DMS153 (cell line): Measurements from ENCODE around the gene PLCL1.

Experiments
- DNase-seq: peaks from one replicate; lab custom pipeline; 2025; lab: John Stamatoyannopoulos, UW

PLCL1 gene

DNA sequence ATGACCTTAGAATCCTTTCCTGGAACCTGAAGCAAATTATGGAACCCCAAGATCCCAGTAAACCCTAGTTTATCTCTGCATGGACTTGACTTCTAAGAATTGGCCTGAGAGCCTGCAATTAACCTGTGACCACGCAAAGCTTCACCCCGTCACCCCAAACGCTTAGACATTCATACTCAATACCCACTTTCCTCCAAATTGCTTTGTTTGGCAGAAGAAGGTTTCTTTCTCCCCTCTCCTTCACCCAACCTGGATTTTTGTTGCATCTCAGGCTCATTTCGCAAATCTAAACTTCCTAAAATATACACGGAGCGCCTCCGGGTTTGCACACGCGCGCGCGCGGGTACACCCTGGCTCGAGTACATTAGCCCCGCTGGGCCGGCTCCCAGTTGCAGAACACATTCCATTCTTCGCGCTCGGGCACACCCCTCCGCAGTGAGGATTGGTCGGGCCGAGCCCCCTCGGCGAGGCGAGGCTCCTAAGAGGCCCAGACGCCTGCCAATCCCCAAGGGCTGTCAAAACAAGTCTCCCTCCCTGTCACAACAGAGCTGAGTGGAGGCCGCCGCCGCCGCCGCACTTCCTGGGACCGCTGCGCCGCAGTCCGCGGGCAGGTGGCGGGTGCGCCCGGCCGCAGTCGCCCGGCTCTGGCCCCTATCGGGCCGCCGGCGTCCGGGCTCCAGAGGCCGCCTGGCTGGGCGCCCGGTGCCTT lies at the start of gene PLCL1:
PLCL1 (plus strand) TSS at position 545 of the 709 bp plus-strand sequence.
- peak; percentile 88 for DNase-seq

DNA sequence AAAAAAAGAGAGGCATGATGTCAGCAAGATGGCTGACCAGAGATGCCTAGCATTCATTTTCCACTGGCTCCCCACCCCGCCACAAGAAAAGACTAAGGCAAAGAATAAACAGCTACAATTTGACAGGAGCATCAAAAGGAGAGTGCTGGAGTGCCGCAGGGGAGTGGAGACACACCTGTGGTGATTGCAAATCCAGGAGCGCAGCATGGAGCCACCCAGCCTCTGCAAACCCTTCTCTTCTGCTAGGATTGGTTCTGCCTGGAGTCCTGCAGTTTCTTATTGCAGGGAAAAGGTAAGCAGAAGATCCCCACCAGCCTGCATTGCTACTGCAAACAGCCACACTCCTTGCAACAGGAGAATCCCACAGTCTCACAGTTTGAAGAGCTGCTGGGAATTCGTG lies 45.4 kb upstream of the PLCL1 start:
- DNase-seq: no peak

DNA sequence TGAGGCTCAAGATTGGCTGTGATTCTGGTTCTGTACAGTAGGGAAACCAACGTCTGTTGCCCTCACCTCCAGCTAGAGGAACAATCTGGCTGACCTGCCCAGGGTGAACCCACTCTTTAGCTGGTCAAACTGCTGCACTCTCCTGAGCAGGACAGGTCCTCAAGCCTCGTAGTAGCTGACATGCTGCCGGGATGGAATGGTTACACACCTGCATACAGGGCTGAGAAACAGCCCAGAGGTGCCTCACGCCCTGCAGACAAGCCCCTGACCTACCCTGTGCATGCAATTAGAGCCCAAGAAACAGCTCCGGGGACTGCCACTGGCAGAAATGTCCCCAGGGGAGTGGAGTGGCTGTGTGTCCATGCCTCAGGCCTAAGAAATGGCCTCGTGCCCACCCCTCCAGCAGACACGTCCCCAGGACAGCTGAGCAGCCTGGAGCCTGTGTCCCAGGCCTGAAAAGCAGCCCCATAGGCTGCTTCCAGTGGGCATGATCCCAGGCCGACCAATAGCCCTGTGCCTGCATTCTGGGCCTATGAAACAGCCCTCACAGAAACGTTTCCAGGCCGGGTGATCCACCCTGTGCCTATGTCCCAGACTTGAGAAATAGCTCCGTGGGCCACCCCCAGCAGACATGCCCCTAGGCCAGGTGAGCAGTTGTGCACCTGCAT lies 44.6 kb upstream of the PLCL1 start:
- no peak for DNase-seq

DNA sequence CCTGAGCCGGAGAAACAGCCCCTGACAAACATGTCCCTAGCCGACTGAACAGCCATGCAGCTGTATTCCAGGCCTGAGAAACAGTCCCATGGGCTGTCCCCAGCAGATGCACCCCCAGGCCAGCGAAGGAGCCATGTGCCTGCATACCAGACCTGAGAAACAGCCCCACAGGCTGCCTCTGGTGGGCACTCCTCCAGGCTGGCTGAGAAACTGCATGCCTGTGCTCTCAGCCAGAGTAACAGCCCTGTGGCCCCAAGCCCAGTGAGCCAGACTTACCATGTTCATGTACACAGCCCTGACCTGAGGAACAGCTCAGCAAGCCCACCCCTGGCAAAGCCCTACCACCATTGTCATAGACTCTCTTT lies 44.1 kb upstream of the PLCL1 start:
- DNase-seq: no peak

DNA sequence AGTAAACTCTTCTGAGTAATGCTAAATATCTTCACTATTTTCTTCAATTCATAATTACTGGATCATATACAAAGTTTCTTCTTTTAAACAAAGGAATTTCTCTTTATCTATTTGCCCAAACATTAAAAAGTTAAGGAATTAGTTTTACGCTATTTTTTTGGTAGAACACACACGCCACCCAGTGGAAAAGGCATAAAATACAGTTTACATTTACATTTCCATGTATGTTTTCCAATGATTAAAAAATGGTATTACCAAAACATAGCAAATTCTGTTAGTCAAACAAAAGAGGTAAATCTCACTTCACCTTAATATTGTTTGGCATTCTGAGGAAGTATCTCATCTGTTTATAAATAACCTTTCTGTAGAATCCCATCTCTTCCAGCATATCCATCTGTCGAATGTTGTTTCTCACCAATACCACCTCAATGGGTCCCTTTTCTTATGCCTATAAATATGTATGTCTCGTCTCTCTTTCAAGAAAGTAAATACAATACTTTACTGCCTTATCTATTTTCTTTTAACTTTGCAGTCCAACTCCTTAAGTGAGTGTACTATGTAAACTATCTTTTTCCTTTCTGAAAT lies 26.5 kb upstream of the PLCL1 start:
- DNase-seq: no peak

DNA sequence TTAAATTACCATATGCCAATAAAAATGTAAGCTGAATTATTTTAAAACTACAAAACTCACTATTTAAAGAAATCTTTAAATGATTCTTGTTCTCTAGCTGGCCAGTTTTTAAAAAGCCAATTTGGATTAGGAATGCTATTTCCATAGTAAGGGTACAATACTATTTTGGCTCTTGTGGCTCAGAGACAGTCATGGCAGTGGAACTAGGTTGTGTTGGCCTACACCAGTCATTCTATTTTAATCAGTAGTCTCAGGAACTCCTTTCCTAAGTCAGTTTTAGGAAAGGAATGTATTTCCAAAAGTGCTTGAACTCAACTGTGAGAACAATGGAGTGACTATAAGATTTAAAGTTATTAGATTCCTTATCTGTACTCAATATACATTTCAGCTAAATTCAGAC lies 25.1 kb upstream of the PLCL1 start:
- no peak for DNase-seq

DNA sequence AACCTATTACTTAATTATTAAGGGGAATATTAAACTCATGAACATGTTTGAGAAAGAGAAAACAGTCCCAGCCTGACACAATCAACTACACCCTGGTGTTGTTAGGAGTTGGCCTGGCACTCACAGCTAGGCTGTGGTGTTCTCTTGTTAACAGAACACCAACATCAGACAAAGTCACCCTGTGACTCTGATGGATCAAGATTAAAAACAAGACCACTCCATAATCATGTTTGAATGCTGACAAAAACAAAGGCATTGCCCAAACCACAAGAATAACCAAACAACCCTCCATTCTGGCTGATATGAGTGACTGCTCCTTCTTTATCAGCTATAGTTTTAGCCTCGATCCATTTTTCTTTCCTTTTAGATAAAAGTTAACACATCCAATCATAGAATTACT lies 22.3 kb upstream of the PLCL1 start:
- DNase-seq: no peak

DNA sequence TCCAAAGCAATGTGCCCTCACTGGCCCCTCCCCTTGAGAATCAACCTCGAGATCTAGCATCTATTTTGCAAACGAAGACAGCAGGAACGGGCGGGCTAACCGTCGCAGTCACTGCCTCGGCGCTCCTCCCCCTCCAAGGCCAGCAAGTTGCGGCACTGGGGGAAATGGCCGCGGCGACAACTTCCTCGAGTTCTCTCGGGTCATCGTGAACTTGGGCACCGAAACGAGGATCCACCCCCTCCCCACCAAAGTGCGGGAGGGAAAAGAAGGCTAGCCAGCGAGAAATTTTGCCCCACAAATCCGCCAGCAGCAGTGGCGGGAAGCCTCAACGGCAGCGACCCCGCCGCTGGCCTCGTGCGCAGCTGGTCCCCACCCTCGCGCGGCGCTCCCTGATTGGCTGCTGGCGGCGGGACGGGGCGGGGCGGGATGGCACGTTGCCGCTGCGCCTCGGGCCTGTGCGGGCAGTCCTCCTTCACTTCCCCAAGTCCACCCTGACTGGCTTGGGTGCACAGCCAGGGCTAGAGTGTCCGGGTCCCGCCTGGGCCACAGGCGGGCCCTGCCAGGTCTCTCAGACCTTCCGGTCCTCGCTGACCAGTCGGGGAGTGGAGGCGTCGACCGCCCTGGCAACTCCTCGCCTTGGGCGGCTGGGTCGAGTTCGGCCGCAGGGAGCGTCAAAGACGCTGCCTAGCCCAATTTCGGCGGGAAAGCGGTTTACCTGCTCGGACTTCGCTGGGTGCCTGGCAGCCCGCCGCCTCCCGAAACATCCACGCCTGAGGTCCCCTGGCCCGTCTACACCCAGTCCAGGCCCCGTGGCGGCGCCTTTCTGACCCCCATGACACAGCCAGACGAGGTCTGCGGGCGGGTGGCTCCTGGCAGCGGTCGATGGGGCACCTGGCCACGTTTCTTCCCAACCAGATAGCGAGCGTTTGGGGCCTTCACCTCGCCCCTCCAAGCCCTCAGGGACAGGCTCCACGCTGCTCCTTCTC lies 19.1 kb upstream of the PLCL1 start, which contains the start of gene BOLL:
BOLL (minus strand) TSS at position 364 of the 986 bp plus-strand sequence. CDS start 3,469 bp downstream, outside the sequence.
- no peak for DNase-seq

DNA sequence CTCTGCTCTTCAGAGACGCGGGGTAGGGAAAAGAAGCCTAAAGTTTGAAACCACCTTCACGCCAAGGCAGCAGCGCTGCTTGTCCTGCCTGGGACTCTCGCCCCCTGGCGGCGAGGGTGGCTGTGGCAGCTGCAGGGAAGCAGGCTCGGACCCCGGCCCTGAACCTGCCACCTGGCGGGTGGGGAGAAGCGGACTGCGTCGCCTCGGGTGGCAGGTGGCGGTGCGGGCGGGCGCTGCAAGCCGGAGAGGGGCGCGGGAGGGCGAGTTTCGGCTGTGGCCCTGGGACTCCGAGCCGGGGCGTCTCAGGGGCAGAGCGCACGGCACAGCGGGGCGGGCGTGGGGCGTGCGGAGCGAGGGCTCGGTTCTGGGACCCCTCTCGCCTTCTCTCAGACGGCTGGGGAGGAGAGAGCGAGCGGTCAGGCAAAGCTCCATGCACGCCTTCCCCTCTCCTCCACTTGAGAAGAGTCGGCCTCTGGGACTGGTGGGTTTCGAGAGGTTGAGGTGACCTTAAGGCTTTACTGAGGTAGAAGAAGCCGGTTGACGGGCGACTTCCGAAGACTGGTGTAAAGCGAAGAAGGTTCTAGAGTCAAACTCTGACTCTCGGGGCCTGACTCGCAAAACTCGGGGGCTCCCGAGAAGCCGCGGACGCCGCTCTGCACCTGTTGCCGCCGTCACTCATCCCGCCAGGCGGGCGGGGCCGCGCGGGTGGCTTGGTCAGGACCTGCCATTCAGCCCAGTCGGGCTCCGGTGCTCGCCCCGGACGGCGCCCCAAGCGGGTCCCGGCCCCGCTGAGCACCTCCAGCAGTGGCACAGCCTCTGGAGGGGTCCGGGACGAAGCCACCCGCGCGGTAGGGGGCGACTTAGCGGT lies 18.1 kb upstream of the PLCL1 start:
- no peak for DNase-seq

DNA sequence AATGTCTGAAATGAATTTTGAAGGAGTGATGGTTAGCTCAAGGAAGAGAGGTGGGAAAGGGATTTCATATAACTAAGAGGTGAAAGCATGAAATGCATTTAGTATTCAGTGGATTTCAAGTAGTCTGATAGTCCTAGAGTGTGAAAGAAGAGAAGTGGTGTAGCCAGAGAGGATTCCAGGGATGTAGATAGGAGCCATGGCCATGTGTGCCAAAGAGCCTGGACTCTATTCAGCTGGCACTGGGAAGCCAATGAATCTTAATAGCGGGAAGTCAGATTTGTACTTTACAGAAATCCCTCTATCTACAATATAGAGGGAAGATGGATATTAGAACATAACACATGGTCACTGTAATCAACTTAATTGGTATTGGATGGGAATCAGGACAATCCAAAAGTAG lies 10.9 kb upstream of the PLCL1 start:
- no peak for DNase-seq

DNA sequence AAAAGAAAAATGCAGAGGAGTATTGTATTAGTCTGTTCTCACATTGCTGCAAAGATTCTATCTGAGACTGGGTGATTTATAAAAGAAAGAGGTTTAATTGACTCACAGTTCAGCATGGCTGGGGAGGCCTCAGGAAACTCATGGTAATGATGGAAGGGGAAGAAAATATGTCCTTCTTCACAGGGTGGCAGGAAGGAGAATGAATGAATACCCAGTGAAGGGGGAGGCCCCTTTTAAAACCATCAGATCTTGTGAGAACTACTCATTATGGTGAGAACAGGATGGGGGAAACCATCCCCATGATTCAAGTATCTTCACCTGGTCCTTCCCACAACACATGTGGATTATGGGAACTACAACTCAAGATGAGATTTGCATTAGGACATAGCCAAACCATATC lies 9.1 kb upstream of the PLCL1 start:
- no peak for DNase-seq

DNA sequence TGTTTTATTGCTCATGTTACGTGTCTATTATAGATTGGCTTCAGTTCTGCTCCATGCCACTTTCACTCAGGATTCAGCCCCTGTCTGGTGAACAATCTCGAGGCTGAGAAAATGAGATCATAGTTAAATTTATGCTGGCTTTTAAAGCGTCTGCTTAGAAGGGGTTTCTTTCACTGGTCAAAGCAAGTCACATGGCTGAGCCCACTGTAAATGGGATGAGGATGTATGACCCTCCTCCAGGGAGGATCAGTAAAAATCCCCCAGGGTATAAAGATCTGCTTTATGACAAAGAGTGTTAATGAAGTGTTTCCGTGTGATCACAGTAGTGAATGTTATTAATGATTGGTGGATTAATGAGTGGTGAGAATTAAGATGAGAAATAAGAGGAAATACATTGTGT lies 6.2 kb upstream of the PLCL1 start:
- DNase-seq: no peak

DNA sequence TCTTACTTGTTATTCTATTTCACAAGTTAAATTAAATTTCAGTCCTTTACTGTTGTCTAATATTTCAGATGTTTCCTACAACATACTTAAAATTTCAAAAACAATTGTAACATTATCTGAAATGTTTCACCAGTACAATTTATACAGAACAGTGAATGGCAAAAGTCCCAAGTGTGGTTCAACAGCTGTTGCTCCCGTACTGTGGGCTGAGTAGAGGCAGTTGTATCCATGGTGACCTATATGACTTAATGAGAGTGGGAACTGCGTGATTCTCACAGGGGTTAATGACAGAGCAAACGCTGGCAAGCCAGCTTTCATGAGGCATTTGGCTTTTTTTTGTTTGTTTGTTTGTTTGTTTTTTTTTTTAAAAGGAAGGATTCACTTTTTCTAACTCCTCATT lies 5.3 kb upstream of the PLCL1 start:
- no peak for DNase-seq

DNA sequence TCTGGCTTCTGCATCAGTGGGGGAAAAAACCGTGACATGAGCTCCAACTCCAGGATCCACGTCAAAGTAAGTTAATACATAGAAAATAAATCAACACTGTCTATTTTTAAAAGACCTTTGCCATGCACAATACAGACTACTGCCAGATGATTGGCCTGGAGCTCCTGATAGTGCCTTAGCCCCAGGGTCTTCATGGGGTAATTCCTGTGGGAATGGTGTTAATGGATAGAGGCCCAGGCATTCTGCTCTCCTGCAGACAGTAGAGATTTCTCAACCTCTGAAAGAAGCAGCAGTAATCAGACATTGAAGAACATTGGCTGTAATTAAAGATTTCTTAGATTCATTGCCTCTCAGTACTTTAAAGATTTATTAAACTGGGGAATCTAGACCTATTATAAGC lies 4.3 kb upstream of the PLCL1 start:
- DNase-seq: no peak

DNA sequence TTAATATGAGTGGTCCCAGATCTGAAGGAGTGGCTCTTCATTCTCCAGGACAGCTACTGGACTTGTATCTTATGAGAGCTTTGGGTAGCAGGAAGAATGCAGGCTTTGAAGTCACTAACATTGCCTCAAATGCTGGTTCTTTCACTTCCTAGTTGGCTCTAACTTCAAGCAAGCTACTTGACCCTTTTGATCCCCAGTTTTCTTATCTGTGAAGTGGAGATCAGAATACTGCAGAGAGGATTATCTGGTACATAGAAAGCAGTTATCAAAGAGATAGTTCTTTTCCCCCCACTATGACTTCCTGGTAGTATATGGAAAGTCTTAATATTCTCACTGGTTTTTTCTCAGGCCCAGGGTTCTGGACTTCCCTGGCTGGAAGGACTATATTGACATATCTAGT lies 3.4 kb upstream of the PLCL1 start:
- no peak for DNase-seq

DNA sequence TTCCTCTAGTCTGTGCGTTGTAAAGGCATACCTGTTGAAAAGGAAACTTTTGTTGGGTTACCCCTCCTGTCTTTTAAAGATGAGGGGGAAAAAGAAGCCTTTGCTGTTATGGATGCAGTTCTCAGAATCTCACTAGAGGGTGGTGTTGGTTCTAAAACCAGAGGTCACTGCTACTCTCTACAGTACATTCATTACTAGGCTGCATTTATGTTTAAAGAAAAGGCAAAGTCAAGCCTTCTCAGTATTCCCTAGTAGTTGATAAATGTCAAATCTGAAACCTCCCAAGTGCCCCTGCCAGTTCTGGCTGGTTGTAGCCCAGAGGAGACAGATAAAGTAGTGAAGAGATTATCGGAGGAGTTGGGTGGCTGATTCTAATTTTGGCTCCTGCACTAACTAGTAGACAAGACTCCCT lies 1.4 kb upstream of the PLCL1 start:
- DNase-seq: peak; percentile 39

DNA sequence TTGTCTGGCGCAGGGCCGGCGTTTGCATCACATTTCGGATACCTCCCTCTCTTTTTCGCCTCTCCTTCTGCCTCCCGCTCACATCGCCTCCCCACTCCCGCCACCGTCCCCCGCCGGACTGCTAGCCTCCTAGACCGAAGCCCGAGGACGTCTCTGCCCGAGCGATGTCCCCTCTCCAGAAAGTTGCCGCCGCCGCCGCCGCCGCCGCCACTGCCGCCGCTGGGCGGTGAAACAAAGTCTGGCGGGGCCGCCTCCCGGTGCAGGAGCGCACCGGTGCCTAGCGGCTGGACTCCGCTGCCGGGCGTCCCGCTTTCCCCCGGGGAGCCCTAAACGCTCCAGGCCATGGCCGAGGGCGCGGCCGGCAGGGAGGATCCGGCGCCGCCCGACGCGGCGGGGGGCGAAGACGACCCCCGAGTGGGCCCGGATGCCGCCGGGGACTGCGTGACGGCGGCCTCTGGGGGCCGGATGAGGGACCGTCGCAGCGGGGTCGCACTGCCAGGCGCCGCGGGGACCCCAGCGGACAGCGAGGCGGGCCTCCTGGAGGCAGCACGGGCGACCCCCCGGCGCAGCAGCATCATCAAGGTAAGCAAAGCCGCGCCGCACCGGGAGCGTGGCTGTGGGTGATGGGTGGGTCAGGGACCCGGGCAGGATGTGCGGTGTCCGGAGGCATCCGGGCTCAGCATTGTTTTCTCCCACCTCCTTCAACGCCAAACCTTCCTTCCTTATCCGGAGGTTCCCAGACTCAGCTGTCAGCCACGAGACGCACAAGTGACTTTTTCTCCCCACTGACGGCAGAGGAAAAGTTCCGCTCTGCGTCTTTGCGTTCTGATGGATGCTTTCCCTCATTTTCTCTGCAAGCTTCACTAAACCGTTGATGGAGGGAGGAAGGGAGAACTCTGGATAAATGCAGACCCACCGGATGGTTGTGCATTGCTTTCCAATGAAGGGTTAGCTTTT lies 643 bp downstream of the PLCL1 start:
- no peak for DNase-seq

DNA sequence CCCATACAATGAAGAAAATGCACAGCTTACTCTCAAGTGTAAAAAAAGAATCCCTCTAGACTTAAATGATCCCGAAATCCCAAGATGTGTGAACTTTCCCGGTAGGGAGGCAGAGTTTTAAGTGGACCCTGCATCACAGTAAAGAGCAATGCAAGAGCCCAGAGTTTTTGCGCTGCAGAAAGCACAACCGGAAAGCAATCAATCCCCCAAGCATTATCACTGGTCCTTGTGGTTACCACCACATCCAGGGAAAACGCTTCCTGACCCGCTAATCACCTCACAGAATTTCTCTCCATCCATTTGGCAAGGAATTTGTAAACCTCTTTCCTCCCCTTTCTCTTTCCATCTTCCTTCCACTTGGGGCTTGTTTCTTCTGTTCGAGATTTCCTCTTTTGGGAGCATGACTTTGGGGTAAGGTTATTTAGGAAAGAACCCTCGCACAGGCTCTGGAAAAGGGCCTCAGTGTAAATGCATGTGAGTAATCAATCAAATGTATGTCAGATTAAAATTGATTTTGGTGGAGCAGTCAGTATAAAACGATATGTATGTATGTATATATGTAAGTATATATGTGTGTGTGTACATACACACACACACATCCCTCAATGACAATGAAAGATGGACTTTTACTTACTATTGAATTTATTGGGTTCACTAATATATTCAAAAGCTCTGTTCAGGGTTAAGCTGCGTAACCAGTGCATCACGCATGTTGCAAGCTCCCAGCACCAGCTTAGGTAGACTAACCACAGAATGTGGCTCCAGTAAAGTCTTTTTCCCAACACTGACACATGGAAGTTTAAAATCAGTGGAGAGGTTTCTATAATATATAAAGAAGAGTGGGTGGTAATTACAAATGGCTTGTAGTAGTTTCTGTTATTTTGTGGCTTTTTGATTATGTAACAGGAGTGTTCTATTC lies 1.6 kb downstream of the PLCL1 start:
- no peak for DNase-seq

DNA sequence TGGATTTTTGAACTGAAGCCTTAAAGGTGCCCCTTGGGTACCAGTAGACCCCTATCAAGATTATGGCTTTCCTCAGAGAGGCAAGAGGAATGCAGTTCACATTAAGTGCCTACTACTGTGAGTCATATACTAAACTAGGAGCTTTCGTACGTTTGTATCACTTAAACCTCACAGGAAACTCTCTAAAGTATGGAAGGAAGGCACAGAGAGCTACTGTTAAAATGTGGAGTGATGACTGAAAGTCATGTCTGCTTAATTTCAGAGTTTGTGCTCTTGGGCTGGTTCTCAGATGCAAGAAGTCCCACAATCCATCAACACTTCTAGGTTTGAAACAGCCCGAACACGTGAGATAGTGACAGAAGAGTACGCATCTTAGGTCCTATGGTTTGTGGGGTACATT lies 4.7 kb downstream of the PLCL1 start:
- DNase-seq: no peak
